Measurements from ENCODE around the gene MTMR6.
"Not testable (repeated sequence)": the region's sequence is repeated elsewhere in the genome, so short reads cannot be mapped to it uniquely, and the experiment has no call there.

The MTMR6 gene

GRCh38 chr13:25286969-25287961 is at the start of gene MTMR6:
MTMR6 (minus strand) TSS chr13:25287488; CDS start chr13:25287247, 241 bp downstream.
- in situ Hi-C loops (cut with MboI; ENCODE audit: low sequenced_read_pairs) = no loop called here

- in situ Hi-C loops (cut with MboI; ENCODE audit: low sequenced_read_pairs) = no loop called here
Observed at GRCh38 chr13:25335856-25336255, 48.6 kb upstream of the MTMR6 start.

- in situ Hi-C loops (cut with MboI; ENCODE audit: low sequenced_read_pairs) = no loop called here
Observed at GRCh38 chr13:25330541-25330940, 43.3 kb upstream of the MTMR6 start.

- in situ Hi-C loops (cut with MboI; ENCODE audit: low sequenced_read_pairs) = no loop called here
Observed at GRCh38 chr13:25329706-25330105, 42.4 kb upstream of the MTMR6 start.

- in situ Hi-C loops (cut with MboI; ENCODE audit: low sequenced_read_pairs) = no loop called here
Observed at GRCh38 chr13:25324100-25324499, 36.8 kb upstream of the MTMR6 start.

GRCh38 chr13:25319771-25320170 is 32.5 kb upstream of the MTMR6 start:
- in situ Hi-C loops (cut with MboI; ENCODE audit: low sequenced_read_pairs) = no loop called here

- in situ Hi-C loops (cut with MboI; ENCODE audit: low sequenced_read_pairs) = not testable (repeated sequence)
Observed at GRCh38 chr13:25318946-25319345, 31.7 kb upstream of the MTMR6 start.

- in situ Hi-C loops (cut with MboI; ENCODE audit: low sequenced_read_pairs) = no loop called here
Observed at GRCh38 chr13:25310891-25311290, 23.6 kb upstream of the MTMR6 start.

GRCh38 chr13:25306671-25307464 is 19.6 kb upstream of the MTMR6 start:
- in situ Hi-C loops (cut with MboI; ENCODE audit: low sequenced_read_pairs) = no loop called here

- in situ Hi-C loops (cut with MboI; ENCODE audit: low sequenced_read_pairs) = no loop called here
Observed at GRCh38 chr13:25302121-25302520, 14.8 kb upstream of the MTMR6 start.

GRCh38 chr13:25301347-25302113 is 14.2 kb upstream of the MTMR6 start, which contains the start of gene NUP58:
NUP58 (plus strand) TSS chr13:25301625; CDS start chr13:25301774, 149 bp downstream.
- in situ Hi-C loops (cut with MboI; ENCODE audit: low sequenced_read_pairs) = no loop called here

- in situ Hi-C loops (cut with MboI; ENCODE audit: low sequenced_read_pairs) = no loop called here
Observed at GRCh38 chr13:25300861-25301346, 13.6 kb upstream of the MTMR6 start.

- in situ Hi-C loops (cut with MboI; ENCODE audit: low sequenced_read_pairs) = no loop called here
Observed at GRCh38 chr13:25295701-25296100, 8.4 kb upstream of the MTMR6 start.

GRCh38 chr13:25295228-25295627 is 7.9 kb upstream of the MTMR6 start:
- in situ Hi-C loops (cut with MboI; ENCODE audit: low sequenced_read_pairs) = no loop called here

GRCh38 chr13:25292301-25292700 is 5.0 kb upstream of the MTMR6 start:
- in situ Hi-C loops (cut with MboI; ENCODE audit: low sequenced_read_pairs) = no loop called here

- in situ Hi-C loops (cut with MboI; ENCODE audit: low sequenced_read_pairs) = no loop called here
Observed at GRCh38 chr13:25291691-25292090, 4.4 kb upstream of the MTMR6 start.

- in situ Hi-C loops (cut with MboI; ENCODE audit: low sequenced_read_pairs) = no loop called here
Observed at GRCh38 chr13:25288966-25289365, 1.7 kb upstream of the MTMR6 start.

- in situ Hi-C loops (cut with MboI; ENCODE audit: low sequenced_read_pairs) = no loop called here
Observed at GRCh38 chr13:25286308-25286968, 850 bp downstream of the MTMR6 start.

- in situ Hi-C loops (cut with MboI; ENCODE audit: low sequenced_read_pairs) = no loop called here
Observed at GRCh38 chr13:25281935-25282332, 5.4 kb downstream of the MTMR6 start.

All from HL-60/S4 (cell line).